Inflammatory macrophage (primary cell): Measurements from ENCODE around the gene HMX1.

ENCODE experiments used
- DNase-seq, 2 donors: peaks; one replicate each; pipeline ENCODE4 v3.0.0-alpha.2; 2020 to 2022

The HMX1 gene

GRCh38 chr4:8838961-8839431 lies 32.6 kb downstream of the HMX1 start:
- DNase-seq, result no peak

GRCh38 chr4:8838296-8838960 lies 33.2 kb downstream of the HMX1 start:
- DNase-seq, result no peak

- no peak for DNase-seq
Measured at GRCh38 chr4:8837181-8837841, 34.3 kb downstream of the HMX1 start.

- no peak for DNase-seq
Measured at GRCh38 chr4:8836664-8837171, 34.9 kb downstream of the HMX1 start.

GRCh38 chr4:8835521-8836365 lies 35.9 kb downstream of the HMX1 start:
- DNase-seq, result no peak

GRCh38 chr4:8834681-8835220 lies 36.9 kb downstream of the HMX1 start:
- no peak for DNase-seq

- DNase-seq, result no peak
Measured at GRCh38 chr4:8832113-8832915, 39.3 kb downstream of the HMX1 start.

- no peak for DNase-seq
Measured at GRCh38 chr4:8831221-8832112, 40.2 kb downstream of the HMX1 start.

GRCh38 chr4:8830611-8831200 lies 40.9 kb downstream of the HMX1 start:
- no peak for DNase-seq

- no peak for DNase-seq
Measured at GRCh38 chr4:8830056-8830455, 41.6 kb downstream of the HMX1 start.

- DNase-seq, result no peak
Measured at GRCh38 chr4:8829584-8829983, 42.1 kb downstream of the HMX1 start.

- no peak for DNase-seq
Measured at GRCh38 chr4:8828869-8829268, 42.8 kb downstream of the HMX1 start.

- DNase-seq, result no peak
Measured at GRCh38 chr4:8821151-8821950, 50.3 kb downstream of the HMX1 start.

GRCh38 chr4:8820178-8821102 lies 51.2 kb downstream of the HMX1 start:
- no peak for DNase-seq

GRCh38 chr4:8819473-8820177 lies 52.0 kb downstream of the HMX1 start:
- DNase-seq, result no peak

GRCh38 chr4:8819019-8819418 lies 52.6 kb downstream of the HMX1 start:
- DNase-seq, result no peak

- no peak for DNase-seq
Measured at GRCh38 chr4:8818063-8818881, 53.4 kb downstream of the HMX1 start.
